Fibroblast of mammary gland (primary cell): ENCODE data around the gene P2RY8.
"Not testable (repeated sequence)": the region's sequence is repeated elsewhere in the genome, so short reads cannot be mapped to it uniquely, and the experiment has no call there.

Experiments
- DNase-seq: peaks from one replicate; pipeline ENCODE4 v3.0.0-alpha.2; 2010; ENCODE audit warnings: low read depth
- H3K4me3 ChIP-seq: 2 replicates; pipeline ENCODE4 v1.5.1; 2011; ENCODE audit warnings: low read depth, mild to moderate bottlenecking, low read length, moderate library complexity; ENCODE audit not compliant: control insufficient read depth
- CTCF ChIP-seq: conservative IDR thresholded peaks from 2 replicates; pipeline ENCODE4 v1.5.1; 2011; ENCODE audit warnings: low read depth, low read length, inconsistent platforms; ENCODE audit not compliant: control insufficient read depth, insufficient read depth

The P2RY8 gene

GRCh38 chrX:1576201-1576992 lies 39.4 kb upstream of the P2RY8 start:
- no peak for DNase-seq
- H3K4me3 ChIP-seq = no peak overlapping the region

GRCh38 chrX:1574181-1574580 lies 37.2 kb upstream of the P2RY8 start:
- not testable (repeated sequence) for H3K4me3 ChIP-seq, DNase-seq

More at GRCh38 chrX:1576201-1576992, 39.4 kb upstream of the P2RY8 start:
- TF ChIP-seq CTCF = no peak

GRCh38 chrX:1564750-1565683 lies 28.0 kb upstream of the P2RY8 start:
- DNase-seq = no peak
- no peak overlapping the region for H3K4me3 ChIP-seq
- TF ChIP-seq CTCF = no peak

- DNase-seq, H3K4me3 ChIP-seq: not testable (repeated sequence)
Observed at GRCh38 chrX:1564077-1564476, 27.1 kb upstream of the P2RY8 start.

GRCh38 chrX:1561164-1561563 lies 24.2 kb upstream of the P2RY8 start:
- no peak overlapping the region for H3K4me3 ChIP-seq
- no peak for TF ChIP-seq CTCF
- DNase-seq = no peak

GRCh38 chrX:1558761-1559468 lies 21.9 kb upstream of the P2RY8 start:
- no peak for DNase-seq
- TF ChIP-seq CTCF = no peak
- no peak overlapping the region for H3K4me3 ChIP-seq

GRCh38 chrX:1557442-1557841 lies 20.5 kb upstream of the P2RY8 start:
- not testable (repeated sequence) for H3K4me3 ChIP-seq, DNase-seq

GRCh38 chrX:1555370-1555769 lies 18.4 kb upstream of the P2RY8 start:
- no peak for TF ChIP-seq CTCF
- DNase-seq = no peak
- H3K4me3 ChIP-seq = no peak overlapping the region
